ENCODE measurements around the gene KCNA3.

The KCNA3 gene

GRCh38 chr1:110674337-110675059, at the start of gene KCNA3:
Gene KCNA3, minus strand, starts transcription at chr1:110674940. Its CDS starts 131 bp downstream, at chr1:110674809.
- DNase-seq = no peak

- no peak for DNase-seq
Measured at GRCh38 chr1:110722807-110723206, 48.1 kb upstream of the KCNA3 start.

- no peak for DNase-seq
Measured at GRCh38 chr1:110719908-110720307, 45.2 kb upstream of the KCNA3 start.

GRCh38 chr1:110718452-110718851, 43.7 kb upstream of the KCNA3 start:
- no peak for DNase-seq

- DNase-seq = no peak
Measured at GRCh38 chr1:110717179-110717578, 42.4 kb upstream of the KCNA3 start.

- no peak for DNase-seq
Measured at GRCh38 chr1:110714374-110714995, 39.7 kb upstream of the KCNA3 start.

GRCh38 chr1:110713221-110713620, 38.5 kb upstream of the KCNA3 start:
- no peak for DNase-seq

- DNase-seq = no peak
Measured at GRCh38 chr1:110710314-110710713, 35.6 kb upstream of the KCNA3 start.

- no peak for DNase-seq
Measured at GRCh38 chr1:110708974-110709440, 34.3 kb upstream of the KCNA3 start.

- DNase-seq = no peak
Measured at GRCh38 chr1:110707232-110707631, 32.5 kb upstream of the KCNA3 start.

- no peak for DNase-seq
Measured at GRCh38 chr1:110706621-110707020, 31.9 kb upstream of the KCNA3 start.

- DNase-seq = no peak
Measured at GRCh38 chr1:110702260-110702659, 27.5 kb upstream of the KCNA3 start.

- DNase-seq = no peak
Measured at GRCh38 chr1:110700767-110701166, 26.0 kb upstream of the KCNA3 start.

- no peak for DNase-seq
Measured at GRCh38 chr1:110697606-110698005, 22.9 kb upstream of the KCNA3 start.

GRCh38 chr1:110696818-110697217, 22.1 kb upstream of the KCNA3 start:
- DNase-seq = no peak

GRCh38 chr1:110690709-110691365, 16.1 kb upstream of the KCNA3 start:
- no peak for DNase-seq

GRCh38 chr1:110689868-110690267, 15.1 kb upstream of the KCNA3 start:
- no peak for DNase-seq

- no peak for DNase-seq
Measured at GRCh38 chr1:110688514-110688913, 13.8 kb upstream of the KCNA3 start.

- DNase-seq = no peak
Measured at GRCh38 chr1:110687250-110687649, 12.5 kb upstream of the KCNA3 start.

- DNase-seq = no peak
Measured at GRCh38 chr1:110686188-110686587, 11.4 kb upstream of the KCNA3 start.

- DNase-seq = no peak
Measured at GRCh38 chr1:110684491-110684890, 9.8 kb upstream of the KCNA3 start.

GRCh38 chr1:110682898-110683297, 8.2 kb upstream of the KCNA3 start:
- no peak for DNase-seq

GRCh38 chr1:110680036-110680735, 5.4 kb upstream of the KCNA3 start:
- DNase-seq = no peak

Data from amniotic stem cell (primary cell).